HG03457 (cell line): ENCODE results near the gene VGF.
"Not testable (repeated sequence)": the region's sequence is repeated elsewhere in the genome, so short reads cannot be mapped to it uniquely, and the experiment has no call there.

Experiments
- ATAC-seq: cut with Tn5 transposase; IDR thresholded peaks from one replicate; pipeline ENCODE4 v1.9.1; 2021; ENCODE audit warnings: moderate number of reproducible peaks; ENCODE audit not compliant: unreplicated experiment

VGF gene

GRCh38 chr7:101140339-101140699, 25.1 kb downstream of the VGF start:
- ATAC-seq = no peak

GRCh38 chr7:101138213-101138870, 27.0 kb downstream of the VGF start:
- ATAC-seq = no peak

- ATAC-seq = no peak
Measured at GRCh38 chr7:101137651-101138212, 27.6 kb downstream of the VGF start.

GRCh38 chr7:101134399-101134980, 30.9 kb downstream of the VGF start:
- no peak for ATAC-seq

GRCh38 chr7:101133621-101134398, 31.6 kb downstream of the VGF start:
- no peak for ATAC-seq

GRCh38 chr7:101132626-101133600, 32.5 kb downstream of the VGF start:
- ATAC-seq = not testable (repeated sequence)

GRCh38 chr7:101129603-101130117, 35.7 kb downstream of the VGF start:
- no peak for ATAC-seq

GRCh38 chr7:101128040-101128834, 37.1 kb downstream of the VGF start:
- no peak for ATAC-seq

GRCh38 chr7:101127460-101128039, 37.8 kb downstream of the VGF start:
- ATAC-seq = no peak

- no peak for ATAC-seq
Measured at GRCh38 chr7:101126651-101127459, 38.5 kb downstream of the VGF start, which contains the start of gene SERPINE1. TSS of gene SERPINE1 (plus strand) at chr7:101127104. CDS start at chr7:101128394, 1,290 bp downstream.

GRCh38 chr7:101125989-101126650, 39.2 kb downstream of the VGF start:
- no peak for ATAC-seq

GRCh38 chr7:101124376-101125056, 40.9 kb downstream of the VGF start:
- no peak for ATAC-seq

- ATAC-seq = no peak
Measured at GRCh38 chr7:101123703-101124068, 41.7 kb downstream of the VGF start.

GRCh38 chr7:101122933-101123702, 42.3 kb downstream of the VGF start:
- ATAC-seq = no peak

GRCh38 chr7:101121991-101122932, 43.1 kb downstream of the VGF start:
- no peak for ATAC-seq
